Embryonic facial prominence (tissue), 1 donor: Measurements from ENCODE around the gene C11orf91.

ENCODE experiments used
- DNase-seq: peaks from one replicate; pipeline ENCODE4 v3.0.0-alpha.2; 2016; ENCODE audit errors: extremely low spot score

C11orf91 gene

GRCh38 chr11:33651990-33652389, 48.6 kb downstream of the C11orf91 start:
- DNase-seq = no peak

GRCh38 chr11:33651555-33651954, 49.1 kb downstream of the C11orf91 start:
- DNase-seq = no peak

GRCh38 chr11:33649944-33650343, 50.7 kb downstream of the C11orf91 start:
- DNase-seq = no peak
